Activated T-cell treated with anti-CD3 and anti-CD28 coated beads for 1 hour (primary cell): ENCODE data around the gene RHBDD1.

Source experiments
- DNase-seq: peaks from one replicate; pipeline ENCODE4 v3.0.0-alpha.2; 2020; ENCODE audit warnings: low read depth

Gene RHBDD1

GRCh38 chr2:226845386-226846116, 9.7 kb downstream of the RHBDD1 start:
- no peak for DNase-seq

GRCh38 chr2:226847090-226847489, 11.2 kb downstream of the RHBDD1 start:
- no peak for DNase-seq

- no peak for DNase-seq
These were observed 11.7 kb downstream of the RHBDD1 start for GRCh38 chr2:226847511-226847910.

- no peak for DNase-seq
These were observed 13.5 kb downstream of the RHBDD1 start for GRCh38 chr2:226849349-226849748.

- no peak for DNase-seq
These were observed 14.2 kb downstream of the RHBDD1 start for GRCh38 chr2:226850024-226850423.

- DNase-seq = no peak
These were observed 19.9 kb downstream of the RHBDD1 start for GRCh38 chr2:226855787-226856186.

- no peak for DNase-seq
These were observed 24.2 kb downstream of the RHBDD1 start for GRCh38 chr2:226860087-226860486.

- no peak for DNase-seq
These were observed 26.8 kb downstream of the RHBDD1 start for GRCh38 chr2:226862623-226863022.

GRCh38 chr2:226865273-226865672, 29.4 kb downstream of the RHBDD1 start:
- DNase-seq = no peak

- DNase-seq = no peak
These were observed 29.9 kb downstream of the RHBDD1 start for GRCh38 chr2:226865710-226866109.

- no peak for DNase-seq
These were observed 32.7 kb downstream of the RHBDD1 start for GRCh38 chr2:226868331-226869162.

GRCh38 chr2:226869371-226869770, 33.5 kb downstream of the RHBDD1 start:
- DNase-seq = no peak

- DNase-seq = no peak
These were observed 37.3 kb downstream of the RHBDD1 start for GRCh38 chr2:226873051-226873620.

GRCh38 chr2:226873826-226874225, 38.0 kb downstream of the RHBDD1 start:
- DNase-seq = no peak

- DNase-seq = no peak
These were observed 38.9 kb downstream of the RHBDD1 start for GRCh38 chr2:226874749-226875148.

GRCh38 chr2:226875438-226876225, 39.8 kb downstream of the RHBDD1 start:
- DNase-seq = no peak

- no peak for DNase-seq
These were observed 41.6 kb downstream of the RHBDD1 start for GRCh38 chr2:226877491-226877890.

GRCh38 chr2:226881287-226881686, 45.4 kb downstream of the RHBDD1 start:
- no peak for DNase-seq

GRCh38 chr2:226882606-226883005, 46.8 kb downstream of the RHBDD1 start:
- DNase-seq = no peak

GRCh38 chr2:226883296-226883795, 47.5 kb downstream of the RHBDD1 start:
- no peak for DNase-seq

GRCh38 chr2:226884166-226884565, 48.3 kb downstream of the RHBDD1 start:
- DNase-seq = no peak
